ENCODE results near the gene NCOA7.
"Not testable (repeated sequence)": the region's sequence is repeated elsewhere in the genome, so short reads cannot be mapped to it uniquely, and the experiment has no call there.

Gene NCOA7

DNA sequence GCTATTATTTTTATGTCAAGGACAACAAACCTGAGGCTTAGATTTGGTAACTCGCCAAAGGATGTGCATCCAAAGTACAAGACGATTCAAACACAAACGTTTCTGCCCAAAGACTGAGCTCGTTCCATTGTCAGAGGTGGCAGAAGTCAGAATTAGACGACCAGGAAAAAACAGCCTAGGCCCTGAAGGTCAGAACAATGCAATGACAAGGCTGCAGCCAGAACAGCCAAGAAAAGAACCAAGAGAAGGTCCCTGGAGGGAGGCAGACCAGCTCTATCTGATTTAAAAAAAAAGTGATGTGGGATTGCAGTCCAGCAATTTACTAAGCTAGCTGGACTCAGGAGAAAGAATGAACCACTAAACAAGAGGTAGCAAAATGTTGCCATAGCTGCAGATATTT is 54.2 kb downstream of the NCOA7 start:
- no peak for DNase-seq

DNA sequence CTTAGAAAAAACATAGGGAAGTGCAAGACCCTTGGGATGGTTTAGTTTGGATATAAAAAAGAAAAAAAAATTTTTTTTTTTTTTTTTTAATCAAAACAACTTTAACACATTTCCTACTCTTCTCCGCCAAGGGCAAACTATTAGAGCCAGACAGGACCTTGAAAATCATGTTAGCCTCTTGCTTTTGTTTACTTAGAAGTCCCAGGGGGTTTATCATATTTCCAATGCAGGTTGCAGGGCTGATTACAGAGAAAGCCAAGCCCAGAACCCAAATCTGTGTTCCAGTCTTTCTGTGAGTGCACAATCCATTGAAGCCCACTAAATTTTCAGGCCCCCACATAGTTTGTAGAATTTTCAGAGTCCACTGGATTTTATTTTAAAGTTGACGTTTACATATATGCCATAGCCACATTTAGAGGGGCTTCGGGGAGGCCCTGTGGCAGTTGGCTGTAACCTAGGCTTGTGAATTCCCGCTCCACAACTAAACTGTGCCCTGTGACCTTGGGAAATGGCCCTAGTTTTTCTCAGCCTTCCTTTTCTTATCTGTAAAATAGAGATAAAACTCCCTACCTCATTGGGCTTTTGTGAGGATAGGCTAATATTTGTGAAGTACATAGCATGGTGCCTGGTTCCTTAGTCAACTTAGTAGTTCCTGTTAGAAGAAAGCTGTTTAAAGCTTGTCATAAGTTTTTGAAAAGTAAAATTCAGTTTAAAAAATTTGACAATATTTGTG is 55.7 kb downstream of the NCOA7 start:
- no peak for DNase-seq

DNA sequence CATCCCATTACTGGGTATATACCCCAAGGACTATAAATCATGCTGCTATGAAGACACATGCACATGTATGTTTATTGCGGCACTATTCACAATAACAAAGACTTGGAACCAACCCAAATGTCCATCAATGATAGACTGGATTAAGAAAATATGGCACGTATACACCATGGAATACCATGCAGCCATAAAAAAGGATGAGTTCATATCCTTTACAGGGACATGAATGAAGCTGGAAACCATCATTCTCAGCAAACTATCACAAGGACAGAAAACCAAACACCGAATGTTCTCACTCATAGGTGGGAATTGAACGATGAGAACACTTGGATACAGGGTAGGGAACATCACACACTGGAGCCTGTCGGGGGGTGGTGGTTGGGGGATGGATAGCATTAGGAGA is 57.5 kb downstream of the NCOA7 start:
- DNase-seq = not testable (repeated sequence)

DNA sequence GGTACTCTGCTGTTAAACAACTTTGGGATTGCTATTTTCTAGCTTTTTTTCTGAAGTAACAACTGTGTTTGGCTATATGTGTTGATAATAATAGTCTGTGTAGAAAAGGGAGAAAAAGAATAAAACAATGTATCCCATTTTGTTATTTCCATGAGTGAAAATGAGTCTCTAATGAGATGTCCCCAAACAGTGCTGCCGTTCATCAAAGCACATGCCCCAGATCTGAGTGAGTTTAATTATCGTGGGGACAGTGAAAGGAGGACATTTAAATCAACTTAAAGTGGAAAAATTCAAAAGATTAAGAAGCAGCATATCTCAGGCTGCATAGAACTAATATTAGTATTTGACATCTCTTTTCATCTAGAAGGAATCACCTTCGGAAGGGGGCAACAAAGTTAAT is 59.6 kb downstream of the NCOA7 start:
- DNase-seq = no peak

DNA sequence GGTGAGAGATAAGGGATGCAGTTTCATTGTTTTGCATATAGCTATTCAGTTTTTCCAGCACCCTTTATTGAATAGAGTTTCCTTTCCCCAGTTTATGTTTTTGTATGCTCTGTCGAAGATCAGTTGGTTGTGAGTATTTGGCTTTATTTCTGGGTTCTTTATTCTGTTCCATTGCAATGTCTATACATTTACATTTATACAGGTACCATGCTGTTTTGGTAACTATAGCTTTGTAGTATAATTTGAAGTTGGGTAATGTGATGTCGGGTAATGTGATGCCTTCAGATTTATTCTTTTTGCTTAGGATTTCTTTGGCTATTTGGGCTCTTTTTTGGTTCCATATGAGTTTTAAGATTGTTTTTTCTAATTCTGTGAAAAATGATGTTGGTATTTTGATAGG is 61.8 kb downstream of the NCOA7 start:
- DNase-seq = no peak

DNA sequence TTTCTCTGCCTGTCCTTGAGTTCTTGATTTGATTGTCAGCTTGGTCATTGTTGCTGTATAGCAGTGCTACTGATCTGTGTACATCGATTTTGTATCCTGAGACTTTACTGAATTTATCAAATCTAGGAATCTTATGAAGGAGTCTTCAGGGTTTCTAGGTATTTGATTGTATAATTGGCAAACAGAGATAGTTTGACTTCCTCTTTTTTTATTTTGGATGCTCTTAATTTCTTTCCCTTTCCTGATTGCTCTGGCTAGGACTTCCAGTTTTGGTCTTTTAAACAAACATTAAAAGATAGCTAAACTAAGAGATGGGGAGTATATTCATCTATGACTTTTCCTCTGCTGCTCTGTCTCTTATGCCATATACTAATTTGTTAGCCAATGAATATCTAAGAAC is 62.4 kb downstream of the NCOA7 start:
- no peak for DNase-seq

DNA sequence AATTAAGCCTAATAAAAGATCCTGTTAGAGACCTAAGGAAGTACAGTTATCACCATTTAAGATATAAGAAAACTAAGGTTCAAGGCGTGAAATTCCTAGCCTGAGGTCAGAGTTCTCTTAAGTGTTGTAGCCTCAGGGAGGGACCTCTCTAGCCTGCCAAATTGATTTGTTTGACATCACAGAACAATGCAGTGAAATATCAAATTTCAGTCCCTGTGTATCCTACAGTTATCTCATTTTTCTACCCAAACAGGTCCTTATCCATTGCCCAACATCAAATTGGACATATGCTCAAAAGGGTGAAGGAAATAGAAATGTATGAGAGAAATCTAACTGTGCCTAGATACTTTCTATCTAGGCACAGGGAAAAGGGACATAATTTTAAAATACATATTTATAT is 63.0 kb downstream of the NCOA7 start:
- no peak for DNase-seq

DNA sequence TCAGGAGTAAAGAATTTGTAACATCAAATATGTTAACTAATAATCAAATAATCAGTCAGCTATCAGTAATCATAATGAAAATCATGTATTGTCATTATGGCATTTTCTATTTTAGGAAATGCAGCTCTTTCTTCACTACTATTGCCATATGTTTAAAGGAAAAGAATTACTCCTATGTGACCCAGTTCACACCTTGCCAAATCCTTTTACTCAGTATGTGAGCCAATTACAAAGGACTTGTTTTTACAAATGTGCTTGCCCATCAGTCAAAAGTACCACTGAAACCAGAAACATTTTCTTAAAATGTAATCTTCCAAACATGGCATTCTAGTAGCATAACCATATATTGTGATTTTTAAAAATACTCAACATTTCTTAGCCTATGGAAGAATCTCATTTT is 63.6 kb downstream of the NCOA7 start:
- no peak for DNase-seq

DNA sequence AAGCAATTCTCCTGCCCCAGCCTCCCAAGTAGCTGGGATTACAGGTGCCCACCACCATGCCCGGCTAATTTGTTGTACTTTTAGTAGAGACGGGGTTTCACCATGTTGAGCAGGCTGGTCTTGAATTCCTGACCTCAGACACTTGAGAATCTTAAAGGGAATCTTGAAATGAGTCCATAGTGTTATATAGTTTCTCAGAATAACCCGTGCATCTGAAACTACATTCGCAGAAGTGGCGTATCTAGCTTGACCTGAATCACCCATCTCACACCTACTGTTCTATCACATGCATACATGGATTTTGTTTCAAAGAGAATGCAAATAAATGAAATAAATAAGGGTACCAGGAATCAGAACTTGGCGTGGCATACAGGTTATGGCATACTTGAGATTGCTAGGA is 65.0 kb downstream of the NCOA7 start:
- no peak for DNase-seq

DNA sequence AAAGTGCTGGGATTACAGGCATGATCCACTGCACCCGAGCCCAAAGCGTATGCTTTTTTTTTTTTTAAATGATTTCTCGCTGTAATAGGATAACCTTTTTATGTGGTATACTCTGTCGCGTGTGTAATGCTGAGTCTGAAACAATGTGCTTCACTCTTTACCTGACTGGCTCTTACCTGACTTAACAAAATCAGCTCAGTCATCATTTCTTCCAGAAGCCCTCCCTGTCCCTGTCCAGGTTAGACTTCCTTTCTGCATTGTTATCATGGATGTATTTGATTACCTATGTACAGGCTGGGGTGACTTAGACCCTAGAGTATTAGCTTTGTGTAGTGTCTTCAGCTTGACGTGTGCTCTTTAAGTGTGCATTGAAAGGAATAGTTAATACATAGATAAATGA is 67.1 kb downstream of the NCOA7 start:
- DNase-seq = no peak

DNA sequence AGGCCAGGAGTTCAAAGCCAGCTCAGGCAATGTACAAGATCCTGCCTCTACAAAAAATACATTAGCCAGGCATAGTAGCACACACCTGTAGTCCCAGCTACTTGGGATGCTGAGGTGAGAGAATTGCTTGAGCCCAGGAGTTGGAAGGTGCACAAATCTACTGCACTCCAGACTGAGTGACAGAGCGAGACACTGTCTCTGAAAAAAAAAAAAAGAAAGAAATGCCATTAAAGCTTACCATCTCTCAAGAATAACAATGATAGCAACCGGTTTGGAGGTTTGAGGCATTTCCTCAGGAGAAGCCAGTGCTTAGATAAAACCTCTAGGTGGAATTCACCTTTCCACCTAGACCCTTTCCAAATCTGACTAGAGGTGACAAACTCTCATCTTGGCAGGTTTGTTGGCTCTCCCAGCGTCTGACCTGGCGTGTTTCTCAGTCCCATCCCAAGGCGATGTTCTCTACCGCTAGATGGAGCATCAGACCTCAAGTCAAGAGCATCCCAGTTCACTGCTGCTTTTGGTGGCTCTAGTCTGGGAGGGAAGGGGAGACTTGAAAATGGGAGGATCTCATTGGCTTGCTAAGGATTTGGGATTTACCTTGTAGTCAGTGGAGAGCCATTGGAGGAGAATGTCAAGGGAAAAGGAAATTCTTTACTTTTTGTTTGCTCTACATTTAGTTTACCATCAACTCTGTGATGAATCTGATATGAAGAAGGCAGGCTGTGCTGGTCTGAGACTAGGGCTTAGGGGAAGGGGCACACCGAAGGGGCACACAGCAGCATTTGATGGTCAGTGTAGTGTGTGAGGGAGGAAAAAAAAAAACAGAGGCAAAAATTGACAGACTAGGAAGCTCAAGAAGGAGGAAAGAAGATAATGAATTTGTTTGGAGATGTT is 67.9 kb downstream of the NCOA7 start:
- DNase-seq = no peak

DNA sequence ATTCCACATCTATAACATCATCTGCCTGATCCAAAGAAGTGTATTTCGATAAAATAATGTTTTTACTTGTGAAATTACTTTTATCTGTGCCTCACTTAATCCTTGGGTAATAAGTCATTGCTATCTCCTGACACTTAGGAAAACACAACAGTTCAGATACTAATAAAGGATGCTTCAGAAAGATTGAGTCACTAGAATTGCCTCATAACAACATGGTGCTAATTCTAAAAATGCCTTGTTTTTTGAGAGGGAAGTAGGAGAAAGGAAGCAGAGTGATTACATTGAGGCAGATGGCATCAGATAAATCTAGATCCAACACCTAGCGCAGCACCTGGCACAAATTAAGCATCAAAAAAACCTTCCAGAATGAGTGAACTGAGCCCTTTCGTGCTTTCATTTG is 69.0 kb downstream of the NCOA7 start:
- no peak for DNase-seq

DNA sequence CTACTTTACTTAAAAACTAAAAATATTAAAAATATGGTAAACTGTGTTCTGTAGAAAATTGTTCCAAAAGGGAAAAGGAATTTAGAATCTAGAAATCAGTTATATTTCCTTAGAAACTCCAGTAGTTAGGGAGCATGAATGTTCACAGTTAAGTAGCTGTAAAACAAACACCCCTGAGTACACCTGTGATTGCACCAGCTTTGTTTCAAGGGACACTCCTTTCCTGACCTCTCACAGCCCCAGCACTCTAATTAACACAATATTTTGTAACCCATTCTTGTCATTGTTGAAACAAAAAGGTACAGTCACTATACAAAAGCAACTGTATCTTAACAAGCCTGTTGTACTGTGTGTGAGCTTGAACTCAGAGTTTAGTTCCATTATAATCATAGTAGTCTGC is 72.3 kb downstream of the NCOA7 start:
- no peak for DNase-seq

DNA sequence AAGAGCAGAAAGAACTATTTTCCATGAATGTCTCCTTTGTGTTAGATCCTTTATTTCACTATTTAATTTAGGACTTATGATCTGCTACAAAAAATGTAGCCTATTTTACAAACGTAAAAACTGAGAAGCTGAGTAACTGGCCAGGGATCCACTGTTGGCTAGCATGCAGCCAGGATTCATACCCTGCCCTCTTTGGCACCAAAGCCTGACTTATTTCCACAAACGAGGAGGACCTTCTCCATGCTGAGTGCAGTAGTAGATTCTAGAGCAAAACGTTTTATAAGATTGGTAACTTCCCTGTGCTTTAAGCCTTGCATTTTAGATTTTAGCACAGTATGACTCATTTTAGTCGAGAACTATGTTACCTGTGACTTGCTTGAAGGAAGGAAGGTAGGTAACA is 74.3 kb downstream of the NCOA7 start:
- no peak for DNase-seq

DNA sequence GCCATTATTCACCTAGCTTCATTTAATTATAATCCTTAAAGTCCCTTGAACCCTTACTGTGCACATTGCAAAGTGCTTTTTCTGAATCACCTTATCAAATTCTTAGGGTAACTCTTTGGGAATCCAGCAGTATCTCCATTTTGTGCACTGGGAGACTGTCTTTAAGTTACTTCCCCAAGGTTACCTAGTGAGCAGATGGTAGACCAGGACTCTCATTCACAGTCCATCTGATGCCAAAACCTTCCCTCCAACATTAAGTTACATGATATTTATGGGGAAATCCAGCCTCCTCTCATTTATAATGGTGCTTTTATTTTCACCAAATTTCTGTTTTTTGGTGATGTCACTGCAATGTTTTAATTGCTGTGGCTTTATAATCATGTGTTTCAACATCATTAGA is 75.7 kb downstream of the NCOA7 start:
- no peak for DNase-seq

DNA sequence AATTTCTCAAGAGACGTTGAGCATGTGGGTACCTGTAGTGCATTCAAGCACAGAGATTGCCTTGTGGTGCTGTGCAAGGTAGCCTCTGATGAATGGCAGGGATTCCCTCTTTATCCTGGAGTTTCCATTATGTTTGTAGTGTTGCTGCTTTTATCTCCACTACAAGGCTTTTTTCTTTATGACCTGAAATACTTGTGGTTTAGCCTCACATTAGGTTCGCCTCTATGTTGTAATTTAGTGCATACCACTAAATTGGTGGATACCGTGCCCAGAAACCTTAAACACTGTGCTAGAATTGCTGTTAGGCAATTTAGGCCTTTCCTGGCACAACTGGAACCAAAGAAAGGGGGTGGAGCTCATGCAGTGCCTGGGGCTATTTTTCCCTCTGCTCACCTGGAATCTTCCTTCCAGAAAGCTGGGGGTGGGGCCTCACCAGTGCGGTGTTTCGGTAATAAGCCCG is 76.8 kb downstream of the NCOA7 start:
- DNase-seq = no peak

DNA sequence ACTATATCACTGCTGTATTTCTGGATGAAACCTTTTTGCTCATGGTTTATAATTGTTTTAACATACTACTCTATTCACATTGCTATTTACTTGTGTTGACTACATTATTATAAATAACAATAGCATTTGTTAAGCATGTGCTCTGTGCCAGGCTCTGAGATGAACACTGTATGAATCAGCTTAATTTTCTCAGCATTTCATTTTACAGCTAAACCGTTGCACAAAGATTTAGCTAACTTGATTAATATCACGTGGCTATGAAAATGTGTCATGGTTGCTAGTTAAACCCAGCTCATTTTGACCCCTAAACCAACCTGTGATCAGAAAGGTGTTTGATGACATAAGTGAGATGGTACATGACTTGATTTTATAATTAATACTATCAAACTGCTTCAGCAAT is 77.5 kb downstream of the NCOA7 start:
- DNase-seq = no peak

DNA sequence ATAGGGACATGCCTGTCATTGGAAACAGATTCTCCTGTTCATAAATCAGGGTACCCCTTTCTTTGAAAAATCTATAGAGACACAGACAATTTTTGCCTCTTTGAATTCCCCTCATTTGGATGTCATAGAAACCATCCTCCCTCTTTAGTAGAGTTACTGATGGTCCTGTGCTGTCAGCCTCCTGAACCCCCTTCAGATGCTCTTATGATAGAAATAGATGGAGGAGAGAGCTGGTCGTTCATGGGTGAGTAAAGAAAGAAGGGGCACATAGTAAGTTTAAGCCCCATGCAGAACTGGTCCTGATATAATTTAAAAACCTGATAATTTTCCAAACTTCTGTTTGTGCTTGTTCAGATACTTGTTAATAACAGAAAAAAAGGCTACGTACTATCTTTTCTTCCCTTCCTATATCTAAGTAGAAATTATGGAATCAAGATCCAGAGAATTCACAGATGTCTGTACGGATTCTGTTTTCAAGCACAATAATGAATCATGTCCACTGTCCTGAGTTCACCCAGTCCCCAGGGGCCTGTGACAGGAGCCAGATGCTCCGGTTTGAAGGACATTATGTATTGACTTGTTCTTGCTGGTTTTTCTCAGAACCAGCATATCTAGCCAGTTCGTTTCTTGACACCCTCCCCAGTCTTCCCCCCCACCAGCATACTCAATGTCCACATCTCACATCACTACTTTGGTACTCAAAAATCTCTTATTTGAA is 78.1 kb downstream of the NCOA7 start:
- DNase-seq = no peak

DNA sequence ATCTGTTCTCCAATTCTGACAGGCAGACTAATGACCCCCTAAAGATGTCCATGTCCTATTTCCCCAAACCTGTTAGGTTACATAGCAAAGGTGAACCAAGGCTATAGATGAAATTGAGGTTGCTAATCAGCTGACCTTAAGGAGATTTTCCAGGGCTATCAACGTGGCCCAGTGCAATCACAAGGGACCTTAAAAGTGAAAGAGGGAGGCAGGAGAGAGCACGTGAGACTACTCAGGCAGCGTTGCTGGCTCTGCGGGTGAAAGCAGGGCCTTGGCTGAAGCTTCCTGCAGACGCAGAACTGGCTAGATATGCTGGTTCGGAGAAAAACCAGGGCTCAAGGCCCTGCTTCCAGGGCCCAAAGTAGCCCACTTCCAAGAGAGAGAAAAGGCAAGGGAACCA is 78.7 kb downstream of the NCOA7 start:
- DNase-seq = no peak

DNA sequence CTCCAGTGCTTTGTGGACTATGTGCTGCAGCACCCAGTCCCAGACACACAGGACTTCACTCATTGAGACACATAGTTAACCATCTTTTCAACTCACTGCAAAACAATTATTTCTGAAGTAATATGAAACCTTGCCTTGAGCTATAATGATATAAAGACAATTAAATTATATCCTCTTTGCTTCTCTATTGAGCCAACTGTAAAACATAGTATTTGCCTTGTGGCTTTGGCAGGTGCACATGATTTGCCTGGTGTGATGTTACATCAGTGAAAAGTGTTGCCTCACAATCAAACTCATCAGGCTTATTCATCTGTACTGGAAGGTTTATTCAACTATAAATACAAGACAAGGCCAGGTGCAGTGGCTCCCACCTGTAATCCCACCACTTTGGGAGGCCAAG is 80.6 kb downstream of the NCOA7 start:
- DNase-seq = no peak

DNA sequence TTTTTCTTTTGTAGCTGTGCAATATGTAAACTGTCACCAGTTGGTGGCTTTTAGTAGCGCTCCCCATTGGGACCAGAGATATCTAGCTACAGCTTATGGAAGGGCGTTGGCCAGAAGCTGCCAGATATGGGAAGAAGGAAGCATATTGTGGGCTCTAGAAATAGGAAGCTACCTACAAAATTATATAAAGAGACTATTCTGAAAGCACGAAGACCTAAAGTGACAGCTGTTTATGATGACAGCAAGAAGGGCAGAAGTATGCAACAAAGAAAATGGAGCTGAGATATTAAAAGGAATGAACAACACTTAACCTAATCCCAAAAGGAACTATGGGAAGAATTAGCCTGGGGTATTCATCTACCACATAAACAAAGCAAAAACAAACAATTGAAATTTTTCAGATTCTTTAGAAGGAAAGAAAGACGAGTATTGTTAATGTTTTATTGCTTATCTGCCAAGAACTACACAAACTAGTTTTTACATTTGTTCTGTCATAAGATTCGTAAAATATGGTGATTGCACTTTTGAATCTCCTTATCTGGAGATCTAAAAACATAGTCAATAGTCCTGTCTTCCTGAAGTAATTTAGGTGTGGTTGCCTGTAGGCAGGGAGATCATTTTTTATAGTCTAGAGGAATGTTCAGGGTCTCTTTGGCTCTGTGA is 81.6 kb downstream of the NCOA7 start:
- no peak for DNase-seq

DNA sequence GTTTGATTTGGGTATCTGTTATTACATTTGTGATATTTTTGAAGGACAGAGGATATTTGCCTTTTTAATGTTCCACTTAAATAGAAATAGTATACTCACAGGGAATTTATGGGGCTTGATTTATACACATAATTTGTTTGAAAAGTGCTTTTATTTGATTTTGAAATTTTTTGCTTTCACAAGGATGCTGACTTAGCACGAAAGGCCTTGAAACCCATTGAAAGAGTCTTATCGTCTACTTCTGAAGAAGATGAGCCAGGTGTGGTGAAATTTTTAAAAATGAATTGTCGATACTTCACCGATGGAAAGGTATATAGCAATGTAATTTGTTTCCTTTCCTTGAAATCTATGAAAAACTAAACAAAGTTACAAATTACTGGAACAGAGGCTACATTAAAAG is 91.5 kb downstream of the NCOA7 start:
- DNase-seq = no peak
